IPS DF 4.7 (cell line): ENCODE results near the gene NDUFAF5.

Experiments
- DNase-seq: peaks from one replicate; pipeline ENCODE4 v3.0.0-alpha.2; 2013; ENCODE audit warnings: low spot score; ENCODE audit errors: extremely low read depth

NDUFAF5 gene

DNA sequence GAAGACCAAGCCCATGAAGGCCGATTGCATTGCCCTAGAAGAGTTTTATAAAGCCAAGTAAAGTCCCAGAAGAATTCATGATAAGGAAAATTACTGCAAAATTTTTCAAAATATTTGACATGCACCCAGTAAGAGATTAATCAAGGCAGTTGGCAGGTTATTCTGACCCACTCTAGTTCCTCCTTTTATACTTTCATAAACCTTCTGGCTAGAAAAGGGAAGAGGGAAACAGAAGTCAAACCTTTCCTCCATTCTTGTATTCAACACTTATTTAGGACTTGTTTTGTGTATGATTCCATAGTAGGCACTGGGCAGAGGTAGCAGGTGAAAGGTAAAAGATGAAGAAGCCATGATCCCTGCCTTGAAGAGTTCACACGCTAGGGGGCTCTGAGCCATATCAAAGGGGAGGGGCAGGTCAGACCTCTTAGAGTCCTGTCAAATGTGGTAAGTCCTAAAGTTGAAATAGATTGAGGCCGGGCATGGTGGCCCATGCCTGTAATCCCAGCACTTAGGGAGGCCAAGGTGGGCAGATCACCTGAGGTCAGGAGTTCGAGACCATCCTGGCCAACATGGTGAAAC is 85.4 kb downstream of the NDUFAF5 start:
- no peak for DNase-seq
